H1 (cell line): ENCODE measurements around the gene SULF2. TPM values are rescaled to one million over a fixed set of nuclear protein-coding genes. Genes with fewer than 3 reads are reported as not detected.

Experiments
- CTCF ChIA-PET: fragments of 300-600 bp; sonication (Branson Sonifier 250); formaldehyde crosslinking; loops from one replicate; lab custom pipeline; 2021; ENCODE audit not compliant: partially characterized antibody; lab: Charles Lee
- POLR2A ChIA-PET: fragments of 300-600 bp; sonication (Branson Sonifier 250); formaldehyde crosslinking; loops from one replicate; lab custom pipeline; 2021; ENCODE audit warnings: inconsistent platforms; ENCODE audit not compliant: partially characterized antibody; lab: Charles Lee
- DNase-seq, 2 experiments: peaks; one replicate each; pipeline versions ENCODE4 v3.0.0 to v3.0.0-alpha.2; 2010 to 2022; ENCODE audit warnings: low spot score in 2 of 2, low read depth in 1 of 2, mixed read lengths in 1 of 2
- FAIRE-seq: peaks from 2 replicates; lab custom pipeline; 2011; peaks lifted over from hg19 to GRCh38; lab: Jason Lieb, UNC
- H2AFZ ChIP-seq: 2 replicates; pipeline ENCODE4 v1.8.1; 2012; ENCODE audit warnings: low read length, inconsistent platforms
- H2AK5ac ChIP-seq: 2 replicates; pipeline ENCODE4 v1.6.1; 2013; ENCODE audit warnings: low read depth, low read length
- H2BK120ac ChIP-seq: replicated peaks from 2 replicates; pipeline ENCODE3; 2013; ENCODE audit warnings: low read depth, low read length, inconsistent platforms
- H2BK12ac ChIP-seq: 2 replicates; pipeline ENCODE4 v1.6.1; 2013; ENCODE audit warnings: low read depth, low read length
- H2BK15ac ChIP-seq: 2 replicates; pipeline ENCODE4 v1.6.1; 2013; ENCODE audit warnings: low read length
- H2BK20ac ChIP-seq: 2 replicates; pipeline ENCODE4 v1.6.1; 2013; ENCODE audit warnings: low read length
- H2BK5ac ChIP-seq: 2 replicates; pipeline ENCODE4 v1.6.1; 2013; ENCODE audit warnings: low read depth, low read length
- H3K14ac ChIP-seq: 2 replicates; pipeline ENCODE4 v1.6.1; 2013; ENCODE audit warnings: inconsistent platforms; ENCODE audit not compliant: insufficient read length
- H3K18ac ChIP-seq: 2 replicates; pipeline ENCODE4 v1.6.1; 2013; ENCODE audit warnings: low read length; ENCODE audit errors: extremely low read depth
- H3K23ac ChIP-seq: 2 replicates; pipeline ENCODE4 v1.6.1; 2013; ENCODE audit warnings: inconsistent platforms; ENCODE audit not compliant: insufficient read length
- H3K23me2 ChIP-seq: 2 replicates; pipeline ENCODE4 v1.6.1; 2013; ENCODE audit warnings: low read depth, low read length
- H3K27ac ChIP-seq: 2 replicates; pipeline ENCODE4 v1.6.1; 2011; ENCODE audit warnings: low read depth, low read length, inconsistent platforms
- H3K27me3 ChIP-seq, 4 experiments: replicated peaks in 1 of 4; 1 replicate in 1 of 4; 2 replicates in 3 of 4; pipeline versions ENCODE4 v1.6.1 to v1.8.1; 2011 to 2013; ENCODE audit warnings: low read length in 3 of 4, mild to moderate bottlenecking in 3 of 4, inconsistent platforms in 2 of 4, mixed read lengths in 2 of 4, moderate library complexity in 1 of 4; ENCODE audit not compliant: control insufficient read depth in 3 of 4, insufficient read depth in 3 of 4; ENCODE audit errors: extremely low read depth in 1 of 4
- H3K36me3 ChIP-seq, 4 experiments: 2 replicates each; pipeline versions ENCODE4 v1.6.1 to v1.8.1; 2011 to 2013; ENCODE audit warnings: mild to moderate bottlenecking in 4 of 4, low read length in 3 of 4, moderate library complexity in 2 of 4, control low read depth in 1 of 4, inconsistent platforms in 1 of 4; ENCODE audit not compliant: insufficient read depth in 4 of 4, control insufficient read depth in 2 of 4
- H3K4ac ChIP-seq: replicated peaks from 2 replicates; pipeline ENCODE3; 2013; ENCODE audit warnings: low read length, low read depth, mixed read lengths, inconsistent platforms; ENCODE audit not compliant: insufficient read length
- H3K4me1 ChIP-seq, 4 experiments: replicated peaks in 1 of 4; 1 replicate in 1 of 4; 2 replicates in 3 of 4; pipeline versions ENCODE4 v1.6.1 to v1.8.1; 2011 to 2013; ENCODE audit warnings: low read length in 3 of 4, inconsistent platforms in 2 of 4, mixed read lengths in 1 of 4; ENCODE audit not compliant: insufficient read depth in 4 of 4, control insufficient read depth in 3 of 4
- H3K4me2 ChIP-seq, 2 experiments: 2 replicates each; pipeline versions ENCODE4 v1.6.1 to v1.8.1; 2011 to 2013; ENCODE audit warnings: low read depth in 2 of 2, low read length in 2 of 2, control low read depth in 1 of 2, inconsistent platforms in 1 of 2, mild to moderate bottlenecking in 1 of 2; ENCODE audit not compliant: insufficient read depth in 1 of 2
- H3K4me3 ChIP-seq, 4 experiments: fragments of 200-600, 300-600 bp in 1 of 4; sonication (generic), shearing (Covaris generic), sonication (Bioruptor Twin) in 1 of 4; 2 replicates each; pipeline versions ENCODE4 v1.5.1 to v1.8.1; 2011 to 2016; ENCODE audit warnings: low read length in 4 of 4, low read depth in 3 of 4, control low read depth in 2 of 4, inconsistent platforms in 2 of 4, mild to moderate bottlenecking in 2 of 4, mixed read lengths in 1 of 4, moderate library complexity in 1 of 4; ENCODE audit not compliant: insufficient read depth in 2 of 4; ENCODE audit errors: extremely low read depth in 1 of 4
- H3K56ac ChIP-seq: replicated peaks from 2 replicates; pipeline ENCODE3; 2013; ENCODE audit warnings: low read depth, mild to moderate bottlenecking, mixed read lengths, low read length, inconsistent platforms; ENCODE audit not compliant: insufficient read length
- H3K79me1 ChIP-seq: 2 replicates; pipeline ENCODE4 v1.6.1; 2013; ENCODE audit warnings: low read depth, low read length, control low read depth
- H3K79me2 ChIP-seq, 2 experiments: 2 replicates each; pipeline versions ENCODE4 v1.6.1 to v1.8.1; 2012 to 2013; ENCODE audit warnings: low read length in 2 of 2, mild to moderate bottlenecking in 2 of 2, inconsistent platforms in 1 of 2; ENCODE audit not compliant: insufficient read depth in 2 of 2, control insufficient read depth in 1 of 2
- H3K9ac ChIP-seq, 4 experiments: replicated peaks in 1 of 4; 1 replicate in 1 of 4; 2 replicates in 3 of 4; pipeline versions ENCODE4 v1.6.1 to v1.8.1; 2011 to 2013; ENCODE audit warnings: low read depth in 3 of 4, low read length in 3 of 4, control low read depth in 2 of 4, mild to moderate bottlenecking in 2 of 4, moderate library complexity in 2 of 4, inconsistent platforms in 1 of 4; ENCODE audit errors: extremely low read depth in 1 of 4
- H3K9me3 ChIP-seq, 2 experiments: 2 replicates each; pipeline versions ENCODE4 v1.6.1 to v1.8.1; 2012 to 2013; ENCODE audit warnings: mild to moderate bottlenecking in 2 of 2, moderate library complexity in 2 of 2, control low read depth in 1 of 2, inconsistent platforms in 1 of 2, low read depth in 1 of 2, low read length in 1 of 2, mixed read lengths in 1 of 2; ENCODE audit not compliant: insufficient read depth in 2 of 2
- H4K20me1 ChIP-seq, 2 experiments: replicated peaks in 1 of 2; 2 replicates each; pipeline versions ENCODE3 to v1.8.1; 2011 to 2013; ENCODE audit warnings: inconsistent platforms in 2 of 2, low read length in 2 of 2, mild to moderate bottlenecking in 1 of 2; ENCODE audit not compliant: insufficient read depth in 2 of 2, control insufficient read depth in 1 of 2
- H4K5ac ChIP-seq: 2 replicates; pipeline ENCODE4 v1.6.1; 2013; ENCODE audit warnings: low read length, low read depth, mixed read lengths, inconsistent platforms; ENCODE audit not compliant: insufficient read length
- H4K8ac ChIP-seq: 2 replicates; pipeline ENCODE4 v1.8.0; 2013; ENCODE audit warnings: mild to moderate bottlenecking, moderate library complexity, low read length, inconsistent platforms; ENCODE audit not compliant: insufficient read depth; ENCODE audit errors: extremely low read depth
- H4K91ac ChIP-seq: replicated peaks from 2 replicates; pipeline ENCODE3; 2013; ENCODE audit warnings: low read length, mixed read lengths, inconsistent platforms; ENCODE audit not compliant: insufficient read length
- TEAD4 ChIP-seq: IDR thresholded peaks from 2 replicates; pipeline ENCODE4 v1.6.1; 2012; ENCODE audit warnings: low read depth, low read length, inconsistent platforms, mixed read lengths
- WGBS, 2 experiments: shearing (Covaris generic) in 1 of 2; methylation state at CpG; one replicate each; pipeline versions ENCODE4 v1.1.6 to v1.1.7; 2013 to 2015; ENCODE audit warnings: low lambda C conversion rate in 2 of 2, mixed read lengths in 2 of 2, inconsistent platforms in 1 of 2, low coverage in 1 of 2, missing lambda C conversion rate in 1 of 2; ENCODE audit not compliant: insufficient replicate concordance in 2 of 2, insufficient coverage in 1 of 2, insufficient read length in 1 of 2; ENCODE audit errors: extremely low coverage in 1 of 2, missing lambda C conversion rate in 1 of 2; 5-methylcytosine and 5-hydroxymethylcytosine counted together
- polyA plus RNA-seq, 7 experiments: library from polyadenylated mRNA; depleted of rRNA in 3 of 7; stranded (reverse) in 5 of 7; unstranded in 2 of 7; fragments of >200 nt in 5 of 7; fragments of 200-250 nt in 2 of 7; gene quantifications; 1 replicate in 5 of 7; 2 replicates in 1 of 7; 4 replicates in 1 of 7; pipeline versions ENCODE4 v1.2.1 to v1.2.3, GENCODE V29; 2011 to 2013; ENCODE audit warnings: missing spikeins in 2 of 7, mixed read lengths in 2 of 7
- total RNA-seq: library from RNA; stranded (reverse); fragmentation: NEBNext Ultra II Directional; extraction: Animal tissue kit (Norgen Biotek cat#: 25700); gene quantifications from 2 replicates; pipeline ENCODE4 v1.2.1, GENCODE V29; 2021

SULF2 gene
- total and polyA plus RNA-seq, 2 of the 8 experiments (the other 6 are each of a cell fraction or from before 2014, with no cell fraction given): 15.7 to 28.2 TPM

DNA sequence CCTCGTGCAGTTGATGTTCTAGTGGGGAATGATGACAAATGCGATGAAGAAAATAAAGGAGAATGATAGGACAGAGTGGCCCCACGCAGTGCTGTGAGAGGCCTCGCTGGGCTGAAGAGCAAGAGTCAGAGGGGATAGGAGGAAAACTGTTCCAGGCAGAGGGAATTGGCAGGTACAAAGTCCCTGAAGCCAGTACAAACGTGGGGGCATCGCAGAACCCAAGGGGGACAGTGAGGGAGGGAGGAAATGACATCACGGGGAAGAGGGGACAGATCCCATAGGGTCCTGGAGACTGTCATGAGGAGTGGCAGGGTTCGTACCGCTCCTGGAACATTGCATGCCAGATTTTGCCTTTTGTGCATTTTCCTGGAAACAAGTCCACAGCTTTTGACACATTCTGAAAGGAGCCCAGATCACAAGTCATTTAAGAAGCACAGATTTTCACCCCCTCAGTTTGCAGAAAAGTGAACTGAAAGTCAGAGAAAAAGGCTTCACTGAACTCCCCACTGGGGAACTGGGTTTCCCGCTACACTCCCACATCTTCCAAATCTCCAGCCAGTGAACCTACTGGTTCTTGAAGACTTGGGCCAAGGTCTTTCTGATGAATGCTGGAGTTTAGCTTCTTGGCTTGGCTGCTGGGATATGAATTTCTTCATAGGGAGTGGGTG is 77.0 kb downstream of the SULF2 start:
- Histone ChIP-seq H4K5ac (no peak overlapping the region), H3K27me3 (no peaks in the 10 kb centered on the region), H4K20me1 (no peaks in the 10 kb centered on the region), H2BK15ac (no peak overlapping the region), H3K4me1 (peaks cover 0 to 2% (median 0%) of the 10 kb centered on the region in 4 experiments; a peak in 1 of 7 replicates), H3K27ac (no peak overlapping the region), H3K36me3 (no peaks in the 10 kb centered on the region; a peak in 1 of 8 replicates), H2BK120ac (no peak overlapping the region), H3K9ac (no peak overlapping the region), H3K4ac (no peak overlapping the region), H3K18ac (no peak overlapping the region; the same call in 1 of the 2 replicates), H3K56ac (no peak overlapping the region), H3K4me2 (no peak overlapping the region), H3K23me2 (no peaks in the 10 kb centered on the region; the same call in 1 of the 2 replicates), H2BK12ac (no peak overlapping the region), H3K4me3 (no peak overlapping the region), H3K14ac (no peak overlapping the region), H2BK5ac (0 out of 2 replicates have a peak overlapping the region, but pooled peaks have one; percentile 16), H3K79me2 (no peaks in the 10 kb centered on the region), H2AFZ (no peak overlapping the region), H2BK20ac (no peak overlapping the region), H2AK5ac (0 out of 2 replicates have a peak overlapping the region, but pooled peaks have one; percentile 15), H4K91ac (no peak overlapping the region), H4K8ac (no peak overlapping the region), H3K79me1 (no peaks in the 10 kb centered on the region), H3K9me3 (no peaks in the 10 kb centered on the region), H3K23ac (no peak overlapping the region)
- ChIA-PET CTCF (interaction anchor here (1.4 to 2.0 kb wide), 3 partner anchors 16 to 76 kb away, joined by 4 to 5 read pairs (median 4); no protein-coding TSS in a partner anchor), POLR2A (no interaction called here)
- no peak for FAIRE-seq
- DNase-seq: no peak
- 87% methylated on average over 10 of the region's 10 CpGs; no CpG with 5 or more reads in 1 of the 2 experiments for WGBS, 2 experiments
- TF ChIP-seq TEAD4: no peak
